Esophagus squamous epithelium (tissue), 5 donors: ENCODE data around the gene FRS3. TPM values are rescaled to one million over a fixed set of nuclear protein-coding genes. Genes with fewer than 3 reads are reported as not detected.

ENCODE experiments used
- DNase-seq: peaks from one replicate; lab custom pipeline; 2025; lab: John Stamatoyannopoulos, UW
- H3K27ac ChIP-seq, 4 donors: fragments of 200-600 bp; sonication (generic); one replicate each; pipeline ENCODE4 v1.5.1; 2016 to 2019; ENCODE audit warnings: mild to moderate bottlenecking in 1 of 4
- H3K27me3 ChIP-seq, 4 donors: fragments of 200-600 bp; sonication (generic); 1 replicate in 3 of 4; 2 replicates in 1 of 4; pipeline versions ENCODE4 v1.5.1 to v1.6.0; 2017 to 2021; ENCODE audit warnings: antibody characterized with exemption in 1 of 4
- H3K36me3 ChIP-seq, 3 donors: fragments of 200-600 bp; sonication (generic); one replicate each; pipeline ENCODE4 v1.5.1; 2016 to 2019
- H3K4me1 ChIP-seq, 3 donors: fragments of 200-600 bp; sonication (generic); one replicate each; pipeline ENCODE4 v1.5.1; 2017 to 2019
- H3K4me3 ChIP-seq, 4 donors: fragments of 200-600 bp; sonication (generic); 1 replicate in 3 of 4; 2 replicates in 1 of 4; pipeline ENCODE4 v1.5.1; 2016 to 2019; ENCODE audit warnings: mild to moderate bottlenecking in 2 of 4, moderate library complexity in 1 of 4
- H3K9me3 ChIP-seq, 3 donors: fragments of 200-600 bp; sonication (generic); one replicate each; pipeline ENCODE4 v1.5.1; 2016 to 2019
- CTCF ChIP-seq, 6 experiments: fragments of 450-650 bp in 4 of 6; fragments of 200-600 bp in 2 of 6; sonication (generic) in 2 of 6; IDR thresholded peaks; one replicate each; pipeline ENCODE4 v1.5.1; 2016 to 2019; ENCODE audit warnings: antibody characterized with exemption in 6 of 6, mild to moderate bottlenecking in 4 of 6, moderate library complexity in 4 of 6
- POLR2A ChIP-seq, 4 donors: fragments of 450-650 bp; IDR thresholded peaks; one replicate each; pipeline ENCODE4 v1.6.1; 2017; ENCODE audit warnings: antibody characterized with exemption in 4 of 4, mild to moderate bottlenecking in 4 of 4, moderate library complexity in 3 of 4
- WGBS, 2 donors: methylation state at CpG; one replicate each; pipeline ENCODE4 v1.1.5; 2018; 5-methylcytosine and 5-hydroxymethylcytosine counted together
- intact Hi-C: fragments of 100-400 bp; cut with DNase I; formaldehyde crosslinking; loops from one replicate; pipeline ENCODE4 v1.15.0; 2022
- small RNA-seq, 4 donors: library from RNA; depleted of rRNA; stranded (forward); fragments of <200 nt; gene quantifications; one replicate each; pipeline ENCODE3, GENCODE V24; 2016
- total RNA-seq, 4 donors: library from RNA; depleted of rRNA; stranded (reverse); fragments of >200 nt; gene quantifications; one replicate each; pipeline ENCODE4 v1.1.0, GENCODE V29; 2016
- donor health status: DM: yes; HTN: yes; CAD: no.

Gene FRS3
- total RNA-seq, 4 donors from 2014 or later = 0.31 to 5.5 (median 1.5) TPM

GRCh38 chr6:41721414-41721813 is 58.3 kb downstream of the FRS3 start:
- H3K4me3 ChIP-seq = no peak overlapping the region
- intact Hi-C loops = no loop called here
- H3K4me1 ChIP-seq = peaks cover 35 to 89% (median 44%) of the 10 kb centered on the region in 3 donors
- H3K36me3 ChIP-seq = no peaks in the 10 kb centered on the region
- DNase-seq = no peak
- H3K27me3 ChIP-seq = no peaks in the 10 kb centered on the region
- 93 to 94% methylated on average over 3 of the region's 3 CpGs for WGBS, 2 donors
- no peak overlapping the region for H3K27ac ChIP-seq
- no peaks in the 10 kb centered on the region for H3K9me3 ChIP-seq
- no peak for TF ChIP-seq POLR2A (IDR thresholded peaks at IDR 0.05)
- no peak for TF ChIP-seq CTCF (IDR thresholded peaks at IDR 0.05)

- DNase-seq = no peak
- WGBS, 2 donors = 77 to 95% methylated on average over 2 of the region's 2 CpGs
- peaks cover 35 to 95% (median 45%) of the 10 kb centered on the region in 3 donors for H3K4me1 ChIP-seq
- no peaks in the 10 kb centered on the region for H3K9me3 ChIP-seq
- TF ChIP-seq POLR2A (IDR thresholded peaks at IDR 0.05) = no peak
- TF ChIP-seq CTCF (IDR thresholded peaks at IDR 0.05) = no peak
- H3K36me3 ChIP-seq = no peaks in the 10 kb centered on the region
- H3K27ac ChIP-seq = no peak overlapping the region
- no peak overlapping the region for H3K4me3 ChIP-seq
- intact Hi-C loops = no loop called here
- H3K27me3 ChIP-seq = no peaks in the 10 kb centered on the region
Measured at GRCh38 chr6:41720783-41721182, 58.9 kb downstream of the FRS3 start.

- Histone ChIP-seq H3K27me3 (no peaks in the 10 kb centered on the region), H3K4me1 (peaks cover 35 to 97% (median 45%) of the 10 kb centered on the region in 3 donors), H3K9me3 (no peaks in the 10 kb centered on the region), H3K36me3 (no peaks in the 10 kb centered on the region), H3K27ac (no peak overlapping the region), H3K4me3 (no peak overlapping the region)
- DNase-seq = no peak
- WGBS, 2 donors = 100% methylated on average over 2 of the region's 3 CpGs; no CpG with 5 or more reads in 1 of the 2 donors
- no peak for TF ChIP-seq CTCF (IDR thresholded peaks at IDR 0.05)
- TF ChIP-seq POLR2A (IDR thresholded peaks at IDR 0.05) = no peak
- intact Hi-C loops = no loop called here
Measured at GRCh38 chr6:41720262-41720620, 59.5 kb downstream of the FRS3 start.

Small RNAs within 50 kb of the gene (small RNA-seq; reads per million reads assigned to genes)
- gene AL365205.2 (0 reads per million in 4 donors), gene AL365205.3 (0 reads per million in 4 donors)

Other genes with a start within 250 kb of the FRS3 start
- 10 to 100 TPM in 1 of 4 donors, 1 to 10 TPM in 3; 2.2 to 10.3 (median 6.8) TPM for gene FOXP4, start 233.5 kb downstream of the FRS3 start, total RNA-seq
- gene MDFI, start 141.4 kb downstream of the FRS3 start, total RNA-seq = 100 to 1,000 TPM in 1 of 4 donors, 10 to 100 TPM in 3; 50.5 to 105 (median 81.8) TPM
- 10 to 100 TPM in 3 of 4 donors, 1 to 10 TPM in 1; 7.0 to 17.5 (median 13.4) TPM for gene TFEB, start 44.3 kb downstream of the FRS3 start, total RNA-seq
- gene PGC, start 32.5 kb downstream of the FRS3 start, total RNA-seq = under 1 TPM in 1 of 4 donors, not detected in 3; 0.95 TPM
- gene PRICKLE4, start 882 bp upstream of the FRS3 start, total RNA-seq = 10 to 100 TPM in 3 of 4 donors, 1 to 10 TPM in 1; 5.1 to 11.4 (median 10.8) TPM
- 100 to 1,000 TPM; 116 to 182 (median 150) TPM for gene TOMM6, start 7.8 kb upstream of the FRS3 start, total RNA-seq
- gene USP49, start 115.5 kb upstream of the FRS3 start, total RNA-seq = 1 to 10 TPM; 1.4 to 2.7 (median 1.8) TPM
- gene MED20, start 141.2 kb upstream of the FRS3 start, total RNA-seq = 10 to 100 TPM in 3 of 4 donors, 1 to 10 TPM in 1; 6.9 to 18.7 (median 15.0) TPM
- 10 to 100 TPM in 3 of 4 donors, 1 to 10 TPM in 1; 6.3 to 19.4 (median 13.0) TPM for gene BYSL, start 141.6 kb upstream of the FRS3 start, total RNA-seq
- 100 to 1,000 TPM in 1 of 4 donors, 10 to 100 TPM in 3; 38.1 to 142 (median 46.5) TPM for gene CCND3, start 161.9 kb upstream of the FRS3 start, total RNA-seq